ENCODE data around the gene AKNAD1. TPM values are rescaled to one million over a fixed set of nuclear protein-coding genes. Genes with fewer than 3 reads are reported as not detected.

Gene AKNAD1
- total RNA-seq, 1 experiment from 2014 or later: 0.26 TPM

DNA sequence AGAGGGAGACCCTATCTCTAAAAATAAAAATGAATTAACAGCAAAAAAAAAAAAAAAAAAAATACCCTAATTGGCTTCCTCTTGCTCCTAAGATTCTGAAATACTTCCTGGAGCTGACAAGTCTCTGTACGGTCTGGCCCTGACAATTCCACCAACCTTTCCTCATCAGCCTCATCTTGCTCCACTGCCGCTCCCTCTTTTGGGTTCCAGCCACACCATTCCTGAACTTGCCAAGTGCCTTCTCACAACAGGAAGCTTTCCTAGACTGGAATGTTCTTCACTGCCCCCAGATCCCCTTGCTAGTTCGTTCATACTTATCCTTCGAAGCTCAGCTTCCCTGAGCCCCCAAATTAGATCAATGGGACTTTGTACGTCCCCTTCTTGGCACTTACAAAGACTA, 37.0 kb downstream of the AKNAD1 start:
- Histone ChIP-seq H3K27me3 (ENCODE audit: control insufficient read depth, insufficient read depth, low read length) (no peaks in the 10 kb centered on the region), H3K4me1 (ENCODE audit: control insufficient read depth, insufficient read depth, low read length) (no peaks in the 10 kb centered on the region), H3K4me3 (ENCODE audit: low read depth in 2 of 2, low read length in 2 of 2) (no peak overlapping the region), H3K27ac (ENCODE audit: low read length) (no peak overlapping the region), H3K9me3 (ENCODE audit: control insufficient read depth, insufficient read depth, low read depth, low read length) (no peaks in the 10 kb centered on the region), H3K36me3 (ENCODE audit: control insufficient read depth, insufficient read depth, low read length) (no peaks in the 10 kb centered on the region)
- CTCF ChIA-PET: no interaction called here
- intact Hi-C loops (cut with micrococcal nuclease; ENCODE audit: unreplicated experiment) (no loop called here), in situ Hi-C loops (cut with HindIII; ENCODE audit: low pct_unique_long_range_greater_than_20kb, low sequenced_read_pairs) (no loop called here)
- POLR2A ChIA-PET: no interaction called here
- TF ChIP-seq TCF7L2 (IDR thresholded peaks at IDR 0.05; ENCODE audit: low read depth, low read length) (no peak), CTCF (IDR thresholded peaks at IDR 0.05) (no peak), POLR2AphosphoS5 (IDR thresholded peaks at IDR 0.05; ENCODE audit: low read depth, low read length) (no peak), REST (IDR thresholded peaks at IDR 0.05; ENCODE audit: insufficient read depth in 1 of 2, low read depth in 2 of 2, low read length in 1 of 2) (no peak), SIN3A (IDR thresholded peaks at IDR 0.05; ENCODE audit: borderline replicate concordance, insufficient read depth, low read depth, low read length) (no peak)
- no TSS peak for BruUV-seq (replicated peaks)
- DNase-seq (ENCODE audit: low read depth, low spot score): no peak
- ATAC-seq: no peak

DNA sequence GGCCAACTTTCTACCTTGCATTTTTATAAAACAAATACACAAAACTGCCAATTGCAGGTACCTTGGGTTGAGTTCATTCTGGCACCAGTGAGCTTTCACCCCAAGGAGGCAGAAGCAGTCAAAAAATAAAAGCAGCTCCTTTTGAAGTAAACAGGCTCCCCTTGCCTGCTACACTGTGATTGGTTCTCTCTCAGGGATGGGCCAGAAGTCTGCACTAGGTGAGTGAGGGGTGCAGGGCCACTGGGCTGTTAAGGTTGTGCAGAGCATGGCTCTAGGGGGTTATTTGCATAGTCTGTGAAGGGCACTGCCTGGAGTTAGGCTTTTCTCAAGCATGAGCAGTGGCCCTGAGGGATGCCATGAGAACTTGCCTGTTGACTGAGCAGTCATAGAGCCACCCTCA, 39.1 kb downstream of the AKNAD1 start:
- ATAC-seq (no peak), DNase-seq (ENCODE audit: low read depth, low spot score) (no peak)
- CTCF ChIA-PET: no interaction called here
- no peak overlapping the region for H3K27ac ChIP-seq (ENCODE audit: low read length)
- intact Hi-C loops (cut with micrococcal nuclease; ENCODE audit: unreplicated experiment) (no loop called here), in situ Hi-C loops (cut with HindIII; ENCODE audit: low pct_unique_long_range_greater_than_20kb, low sequenced_read_pairs) (no loop called here)
- BruUV-seq (replicated peaks): no TSS peak
- H3K4me1 ChIP-seq (ENCODE audit: control insufficient read depth, insufficient read depth, low read length): no peaks in the 10 kb centered on the region
- no peak overlapping the region for H3K4me3 ChIP-seq (ENCODE audit: low read depth in 2 of 2, low read length in 2 of 2)
- POLR2A ChIA-PET: no interaction called here
- no peaks in the 10 kb centered on the region for H3K27me3 ChIP-seq (ENCODE audit: control insufficient read depth, insufficient read depth, low read length)
- H3K9me3 ChIP-seq (ENCODE audit: control insufficient read depth, insufficient read depth, low read depth, low read length): no peaks in the 10 kb centered on the region
- no peak for TF ChIP-seq POLR2AphosphoS5 (IDR thresholded peaks at IDR 0.05; ENCODE audit: low read depth, low read length)
- TF ChIP-seq CTCF (IDR thresholded peaks at IDR 0.05): no peak
- no peak for TF ChIP-seq REST (IDR thresholded peaks at IDR 0.05; ENCODE audit: insufficient read depth in 1 of 2, low read depth in 2 of 2, low read length in 1 of 2)
- TF ChIP-seq TCF7L2 (IDR thresholded peaks at IDR 0.05; ENCODE audit: low read depth, low read length): no peak
- TF ChIP-seq SIN3A (IDR thresholded peaks at IDR 0.05; ENCODE audit: borderline replicate concordance, insufficient read depth, low read depth, low read length): no peak
- no peaks in the 10 kb centered on the region for H3K36me3 ChIP-seq (ENCODE audit: control insufficient read depth, insufficient read depth, low read length)

Measured in Panc1 (cell line).